Suppressor macrophage (primary cell): ENCODE measurements around the gene CGB2.
A peak's percentile ranks its signal among the peaks of the same experiment; 100 is the strongest.
"Not testable (repeated sequence)": the region's sequence is repeated elsewhere in the genome, so short reads cannot be mapped to it uniquely, and the experiment has no call there.

Experiments used
- DNase-seq, 4 experiments: peaks; one replicate each; pipeline ENCODE4 v3.0.0-alpha.2; 2020 to 2022

The CGB2 gene

DNA sequence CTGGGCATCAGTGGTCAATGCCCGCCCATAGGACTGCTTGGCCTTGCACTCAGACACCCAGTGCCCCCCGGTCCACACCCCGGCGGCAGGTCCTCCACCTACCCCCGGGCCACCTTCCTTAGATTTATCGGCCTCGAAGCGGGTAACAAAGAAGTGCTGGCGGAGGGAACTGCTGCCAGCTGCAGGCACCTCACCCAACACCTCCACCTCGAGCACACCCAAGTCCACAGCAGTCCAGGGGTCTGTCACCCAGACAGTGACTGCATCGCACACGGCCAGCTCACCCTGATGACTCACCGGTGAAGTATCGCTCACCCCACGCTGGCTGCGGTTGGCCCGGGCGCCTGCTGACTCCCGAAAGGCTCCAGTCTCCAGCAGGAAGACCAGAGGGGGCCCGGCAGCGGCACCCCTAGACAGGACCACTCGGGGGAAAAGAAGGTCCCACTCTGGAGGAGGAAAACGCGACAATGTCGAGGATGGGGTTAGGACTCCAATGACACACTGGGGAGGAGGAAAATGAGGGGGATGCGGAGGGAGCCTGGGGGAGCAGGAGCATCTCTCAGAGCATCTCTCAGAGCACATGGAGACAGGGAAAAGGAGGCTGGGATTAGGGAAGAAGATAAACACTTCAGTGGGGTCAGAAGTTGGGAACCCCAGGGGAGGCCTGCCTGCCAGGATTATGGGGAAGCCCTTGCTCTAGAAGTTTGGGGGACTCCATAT is 7.0 kb downstream of the CGB2 start:
- not testable (repeated sequence) for DNase-seq

DNA sequence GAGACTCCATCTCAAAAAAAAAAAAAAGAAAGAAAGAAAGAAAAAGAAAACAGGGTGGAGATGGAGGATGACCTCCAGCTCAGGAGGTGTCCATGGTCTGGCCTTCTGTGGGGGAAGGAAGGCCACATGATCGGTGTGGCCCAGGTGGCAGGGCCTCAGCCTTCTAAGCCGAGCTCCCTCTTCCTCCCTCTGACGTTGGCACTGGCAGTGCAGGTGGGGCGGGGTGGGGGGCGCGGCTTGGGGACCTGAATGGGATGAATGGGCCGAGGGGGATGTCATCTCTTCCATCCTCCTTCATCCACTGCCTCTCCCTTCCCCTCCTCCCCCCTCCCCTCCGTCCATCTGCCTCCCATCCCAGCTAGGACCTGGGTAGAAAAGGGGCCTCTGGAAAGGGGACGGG is 8.0 kb downstream of the CGB2 start:
- not testable (repeated sequence) for DNase-seq

DNA sequence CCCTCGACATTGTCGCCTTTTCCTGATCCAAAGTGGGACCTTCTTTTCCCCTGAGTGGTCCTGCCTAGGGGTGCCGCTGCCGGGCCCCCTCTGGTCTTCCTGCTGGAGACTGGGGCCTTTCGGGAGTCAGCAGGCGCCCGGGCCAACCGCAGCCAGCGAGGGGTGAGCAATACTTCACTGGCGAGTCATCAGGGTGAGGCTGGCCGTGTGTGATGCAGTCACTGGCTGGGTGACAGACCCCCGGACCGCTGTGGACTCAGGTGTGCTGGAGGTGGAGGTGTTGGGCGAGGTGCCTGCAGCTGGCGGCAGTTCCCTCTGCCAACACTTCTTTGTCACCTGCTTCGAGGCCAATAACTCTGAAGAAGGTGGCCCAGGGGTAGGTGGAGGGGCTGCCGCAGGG is 10.5 kb downstream of the CGB2 start:
- no peak for DNase-seq

- not testable (repeated sequence) for DNase-seq
Measured at GRCh38 chr19:49042666-49043065, 11.0 kb downstream of the CGB2 start.

GRCh38 chr19:49043548-49043947 is 11.9 kb downstream of the CGB2 start, which contains the start of gene CGB5:
TSS of gene CGB5 (plus strand) at chr19:49043848. CDS start at chr19:49044210, 362 bp downstream.
- not testable (repeated sequence) for DNase-seq

DNA sequence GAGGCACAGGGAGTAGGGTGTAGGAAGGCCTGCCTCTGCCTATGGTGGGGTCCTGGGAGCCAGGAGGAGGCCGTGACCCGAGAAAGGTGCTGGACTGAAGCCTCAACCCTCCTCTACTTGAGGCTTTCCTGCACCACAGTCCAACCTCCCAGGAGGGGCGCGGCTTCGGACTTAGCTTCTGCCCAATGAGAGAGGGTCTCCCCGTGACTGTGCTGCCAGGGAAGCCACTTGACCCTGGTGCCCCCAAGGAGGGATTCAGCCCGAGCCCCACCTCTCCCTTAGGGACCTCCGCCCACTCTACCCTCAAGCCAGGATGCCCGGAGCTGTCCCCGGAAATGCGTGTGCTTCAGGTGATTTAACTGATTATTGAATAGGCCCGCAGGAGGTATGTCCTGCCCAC is 17.3 kb downstream of the CGB2 start, which contains the start of gene CGB8:
TSS of gene CGB8 (minus strand) at position 101 of the 400 bp plus-strand sequence. CDS start 372 bp downstream, outside the sequence.
- DNase-seq = not testable (repeated sequence)

DNA sequence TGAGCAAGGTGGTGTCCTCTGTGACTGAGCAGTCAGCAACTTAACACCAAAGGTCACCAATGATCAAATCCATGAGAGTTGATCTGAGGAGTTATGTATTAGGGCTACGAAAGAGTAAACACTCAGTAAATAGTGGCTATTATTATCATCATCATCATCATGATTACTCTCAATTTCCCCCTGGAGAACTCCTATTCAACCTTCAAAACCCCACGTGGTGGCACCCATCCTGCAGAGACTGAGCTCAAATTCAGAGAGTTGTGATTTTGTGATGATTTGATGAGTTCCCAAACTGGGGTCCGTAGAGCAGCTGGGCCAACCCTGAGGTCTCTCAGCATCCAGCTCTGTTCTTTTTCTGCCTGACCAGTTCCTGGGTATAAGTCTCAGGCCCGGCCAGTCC is 18.1 kb downstream of the CGB2 start:
- not testable (repeated sequence) for DNase-seq

- not testable (repeated sequence) for DNase-seq
Measured at GRCh38 chr19:49050376-49051033, 18.8 kb downstream of the CGB2 start.

GRCh38 chr19:49056101-49056901 is 24.6 kb downstream of the CGB2 start:
- peak; percentile 43 to 80 (median 60) for DNase-seq

- not testable (repeated sequence) for DNase-seq
Measured at GRCh38 chr19:49056902-49057596, 25.4 kb downstream of the CGB2 start.

GRCh38 chr19:49057636-49058234 is 26.0 kb downstream of the CGB2 start, which contains the start of gene CGB7:
TSS of gene CGB7 (minus strand) at chr19:49057749. CDS start at chr19:49055375, 2,374 bp downstream.
- peak; percentile 36 to 71 (median 55) for DNase-seq

DNA sequence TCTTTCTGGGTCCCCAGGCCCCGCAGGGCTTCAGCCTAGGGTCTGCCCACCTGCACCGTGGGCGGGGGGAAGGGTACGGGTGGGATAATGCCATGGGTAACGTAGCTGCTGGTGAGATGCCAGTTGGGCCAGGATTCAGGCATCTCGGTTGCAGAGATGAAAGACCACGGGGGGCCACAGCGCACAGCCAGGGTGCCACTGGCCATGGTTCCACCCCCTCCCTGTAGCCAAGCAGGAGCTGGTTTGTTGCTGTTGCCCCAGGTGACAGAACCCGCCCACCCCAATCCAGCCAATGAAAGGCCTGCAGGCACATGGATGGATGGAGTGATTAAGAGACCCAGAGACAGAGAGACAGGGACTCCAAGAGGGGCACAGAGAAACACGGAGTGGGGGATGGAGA is 26.9 kb downstream of the CGB2 start:
- peak in 2 of 4 experiments; percentile 15 to 19 for DNase-seq

DNA sequence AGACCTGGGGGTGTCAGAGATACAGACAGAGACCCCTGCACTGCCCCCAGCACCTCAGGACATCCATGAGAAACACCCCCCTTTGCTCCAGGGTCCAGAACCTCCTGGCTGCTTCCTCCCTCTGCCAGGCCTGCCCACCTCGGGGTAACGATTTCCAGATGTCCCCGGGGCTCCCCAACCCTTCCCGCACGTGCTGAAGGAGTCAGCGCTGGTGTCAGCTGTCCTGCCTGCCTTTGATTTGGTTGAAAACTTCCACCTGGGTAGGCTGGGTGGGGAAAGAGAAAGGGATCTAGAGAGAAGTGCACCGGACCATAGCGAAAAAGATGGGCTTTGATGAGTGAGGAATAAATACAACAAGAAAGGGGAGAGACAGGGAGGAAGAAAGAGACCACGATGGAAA is 27.4 kb downstream of the CGB2 start:
- DNase-seq = no peak

- no peak for DNase-seq
Measured at GRCh38 chr19:49061000-49061399, 29.3 kb downstream of the CGB2 start.

GRCh38 chr19:49061445-49061844 is 29.8 kb downstream of the CGB2 start:
- no peak for DNase-seq

DNA sequence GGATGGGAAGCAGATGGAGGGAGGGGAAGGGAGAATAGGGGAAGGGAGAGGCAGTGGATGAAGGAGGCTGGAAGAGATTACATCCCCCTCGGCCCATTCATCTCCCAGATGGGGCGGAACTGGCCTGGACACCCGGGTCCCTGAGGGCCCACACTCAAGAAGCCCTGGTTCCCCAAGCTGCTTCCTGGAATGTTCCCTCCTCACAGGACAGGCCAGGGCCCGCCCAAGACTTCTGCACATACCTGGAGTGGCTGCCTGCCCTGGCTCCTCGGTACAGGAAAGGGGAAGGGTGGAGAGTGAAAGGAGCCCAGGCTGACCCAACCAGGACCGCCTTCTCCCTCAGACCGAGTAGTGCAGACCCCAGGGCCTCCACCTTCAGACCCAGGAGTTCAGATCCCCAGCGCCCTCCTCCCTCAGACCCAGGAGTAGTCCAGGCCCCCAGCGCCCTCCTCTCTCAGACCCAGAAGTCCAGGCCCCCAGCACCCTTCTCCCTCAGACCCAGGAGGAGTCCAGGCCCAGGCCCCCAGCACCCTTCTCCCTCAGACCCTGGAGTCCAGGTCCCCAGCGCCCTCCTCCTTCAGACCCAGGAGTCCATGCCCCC is 32.4 kb downstream of the CGB2 start:
- DNase-seq = no peak

- DNase-seq = no peak
Measured at GRCh38 chr19:49064768-49065611, 33.3 kb downstream of the CGB2 start, which contains the start of gene NTF4. TSS of gene NTF4 (minus strand) at chr19:49064818. CDS start at chr19:49061997, 2,821 bp downstream.

DNA sequence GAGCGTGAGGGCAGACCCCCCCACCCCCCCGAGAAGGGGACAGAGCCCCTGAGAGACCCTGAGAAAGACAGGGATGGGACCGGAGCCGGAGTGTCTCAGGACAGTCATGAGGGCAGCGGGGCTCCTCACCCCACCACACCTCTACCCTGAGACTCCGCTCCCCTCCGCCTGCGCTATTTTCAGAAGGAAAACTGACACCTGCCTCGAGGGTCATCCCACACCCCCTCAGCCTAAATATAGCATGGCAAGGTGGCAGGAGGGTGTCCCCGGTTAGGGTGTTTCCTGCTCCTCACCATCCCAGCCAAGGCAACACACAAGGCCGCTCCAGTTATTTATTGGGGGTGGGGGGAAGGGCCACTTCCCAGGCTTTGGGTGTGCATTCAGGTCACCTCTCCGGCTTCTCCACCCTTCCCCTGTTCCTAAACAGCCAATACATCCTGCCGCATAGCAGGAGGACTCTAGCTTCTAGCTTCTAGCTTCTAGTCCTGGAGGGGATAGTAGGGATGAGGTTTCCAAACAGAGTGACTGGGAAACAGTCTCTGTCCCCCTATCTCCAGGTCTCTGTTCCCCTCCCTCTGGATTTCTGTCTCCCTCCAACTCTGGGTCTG is 34.3 kb downstream of the CGB2 start:
- no peak for DNase-seq

DNA sequence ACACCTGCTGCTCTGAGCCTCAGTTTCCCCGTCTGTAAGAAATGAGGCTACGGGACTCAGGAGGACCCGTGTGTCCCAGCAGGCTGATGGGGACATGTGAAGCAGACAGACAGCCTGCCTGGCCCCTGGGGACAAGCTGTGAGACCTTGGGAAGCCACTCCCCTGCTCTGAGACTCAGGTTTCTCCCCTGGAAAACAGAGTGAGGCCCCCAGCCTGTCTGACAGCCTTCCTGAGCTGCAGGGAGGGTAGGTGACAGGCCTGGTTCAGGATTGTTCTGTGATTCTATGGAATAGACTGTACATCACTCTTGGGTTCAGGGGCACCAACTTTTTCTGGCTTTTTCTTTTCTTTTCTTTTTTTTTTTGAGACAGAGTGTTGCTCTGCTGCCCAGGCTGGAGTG is 35.9 kb downstream of the CGB2 start:
- DNase-seq = no peak

GRCh38 chr19:49069026-49069425 is 37.3 kb downstream of the CGB2 start:
- no peak for DNase-seq
